ENCODE data around the gene ZNG1C.
"Not testable (repeated sequence)": the region's sequence is repeated elsewhere in the genome, so short reads cannot be mapped to it uniquely, and the experiment has no call there.

Gene ZNG1C

DNA sequence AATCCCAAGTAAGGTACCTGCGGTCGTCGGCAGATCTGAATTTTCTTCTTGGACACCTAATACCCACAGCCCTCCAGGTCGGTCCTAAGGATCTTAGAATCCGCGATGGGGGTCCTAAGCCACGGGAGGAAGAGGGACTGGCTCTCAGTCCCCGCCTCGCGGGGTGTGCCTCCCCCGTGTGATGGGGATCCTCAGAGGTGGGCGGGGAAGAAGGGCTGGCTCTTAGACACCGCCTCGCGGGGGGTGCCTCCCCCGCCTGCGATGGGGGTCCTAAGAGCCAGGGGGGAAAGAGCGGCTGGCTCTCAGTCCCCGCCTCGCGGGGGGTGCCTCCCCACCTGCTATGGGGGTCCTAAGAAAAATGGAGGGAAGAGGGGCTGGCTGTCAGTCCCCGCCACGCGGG, 82.0 kb downstream of the ZNG1C start:
- not testable (repeated sequence) for H3K27ac ChIP-seq (ENCODE audit: low read depth, low read length); H3K27me3 ChIP-seq (ENCODE audit: control insufficient read depth, insufficient read depth, low read length); H3K36me3 ChIP-seq (ENCODE audit: control insufficient read depth, insufficient read depth, low read length); H3K9ac ChIP-seq (ENCODE audit: low read length); H3K4me3 ChIP-seq (ENCODE audit: low read length); H3K4me1 ChIP-seq (ENCODE audit: control insufficient read depth, insufficient read depth, low read length)

DNA sequence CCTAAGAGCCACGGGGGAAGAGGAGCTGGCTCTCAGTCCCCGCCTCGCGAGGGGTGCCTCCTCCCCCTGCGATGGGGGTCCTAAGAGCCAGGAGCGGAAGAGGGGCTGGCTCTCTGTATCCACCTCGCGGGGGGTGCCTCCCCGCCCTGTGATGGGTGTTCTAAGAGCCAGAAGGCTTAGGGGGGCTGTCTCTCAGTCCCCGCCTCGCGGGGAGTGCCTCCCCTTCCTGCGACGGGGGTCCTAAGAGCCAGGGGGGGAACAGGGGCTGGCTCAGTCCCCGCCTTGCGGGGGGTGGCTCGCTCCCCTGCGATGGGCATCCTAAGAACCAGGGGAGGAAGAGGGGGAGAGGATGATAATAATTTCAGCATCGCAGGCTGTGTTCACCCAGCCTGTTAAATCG, 82.7 kb downstream of the ZNG1C start:
- not testable (repeated sequence) for H3K36me3 ChIP-seq (ENCODE audit: control insufficient read depth, insufficient read depth, low read length); H3K27me3 ChIP-seq (ENCODE audit: control insufficient read depth, insufficient read depth, low read length); H3K9ac ChIP-seq (ENCODE audit: low read length); H3K27ac ChIP-seq (ENCODE audit: low read depth, low read length); H3K4me3 ChIP-seq (ENCODE audit: low read length); H3K4me1 ChIP-seq (ENCODE audit: control insufficient read depth, insufficient read depth, low read length)

DNA sequence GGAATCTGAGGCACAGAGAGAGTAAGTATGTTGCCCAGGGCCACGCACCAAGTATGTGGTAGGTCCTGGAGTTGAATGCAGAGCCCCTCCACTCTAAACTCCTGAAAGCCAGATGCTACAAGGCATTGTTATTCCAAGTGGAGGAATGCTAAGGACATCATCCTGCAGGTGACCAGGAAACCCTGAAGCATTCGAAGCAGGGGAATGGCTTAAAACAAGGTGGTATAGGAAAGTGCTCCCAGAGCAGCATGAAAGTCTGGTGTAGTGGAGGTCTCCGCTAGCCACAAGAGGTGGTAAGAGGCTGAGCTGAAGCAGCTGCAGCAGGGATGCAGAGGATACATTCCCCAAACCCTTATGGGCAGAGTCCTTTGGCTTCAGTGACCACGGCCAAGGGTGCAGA, 87.3 kb downstream of the ZNG1C start:
- not testable (repeated sequence) for H3K27me3 ChIP-seq (ENCODE audit: control insufficient read depth, insufficient read depth, low read length); H3K4me1 ChIP-seq (ENCODE audit: control insufficient read depth, insufficient read depth, low read length); H3K36me3 ChIP-seq (ENCODE audit: control insufficient read depth, insufficient read depth, low read length); H3K27ac ChIP-seq (ENCODE audit: low read depth, low read length); H3K4me3 ChIP-seq (ENCODE audit: low read length); H3K9ac ChIP-seq (ENCODE audit: low read length)

DNA sequence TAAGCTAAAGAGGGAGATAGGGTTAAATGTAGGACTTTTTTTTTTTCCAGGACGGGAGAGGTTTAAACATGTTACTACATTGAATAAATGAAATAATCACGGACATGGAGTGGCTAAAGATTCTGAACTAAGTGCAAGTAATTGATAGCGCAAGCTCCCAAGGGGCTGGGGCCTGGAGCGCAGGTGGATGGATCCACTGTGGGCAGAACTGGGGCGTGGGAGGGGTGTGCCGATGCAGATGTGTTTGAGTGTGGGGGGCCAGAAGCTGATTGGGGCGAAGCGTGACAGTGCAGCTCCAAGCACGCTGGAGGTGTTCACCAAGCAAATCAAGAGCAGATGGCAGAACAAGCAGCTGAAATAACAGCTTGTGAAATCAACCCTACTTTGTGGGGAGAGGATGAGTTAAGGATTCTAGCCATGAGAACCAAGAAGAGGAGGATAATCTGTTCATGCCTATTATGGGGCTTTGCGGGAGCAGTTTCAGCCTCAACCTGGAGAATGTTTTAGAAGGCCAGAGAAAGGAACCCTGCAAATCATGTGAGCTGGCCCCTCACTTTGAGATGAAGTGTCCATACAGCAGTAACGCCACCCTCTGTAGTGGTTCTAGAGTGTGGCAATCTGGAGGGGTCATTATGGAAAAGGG, 88.9 kb downstream of the ZNG1C start:
- not testable (repeated sequence) for H3K27ac ChIP-seq (ENCODE audit: low read depth, low read length); H3K36me3 ChIP-seq (ENCODE audit: control insufficient read depth, insufficient read depth, low read length); H3K27me3 ChIP-seq (ENCODE audit: control insufficient read depth, insufficient read depth, low read length); H3K4me3 ChIP-seq (ENCODE audit: low read length); H3K9ac ChIP-seq (ENCODE audit: low read length); H3K4me1 ChIP-seq (ENCODE audit: control insufficient read depth, insufficient read depth, low read length)

DNA sequence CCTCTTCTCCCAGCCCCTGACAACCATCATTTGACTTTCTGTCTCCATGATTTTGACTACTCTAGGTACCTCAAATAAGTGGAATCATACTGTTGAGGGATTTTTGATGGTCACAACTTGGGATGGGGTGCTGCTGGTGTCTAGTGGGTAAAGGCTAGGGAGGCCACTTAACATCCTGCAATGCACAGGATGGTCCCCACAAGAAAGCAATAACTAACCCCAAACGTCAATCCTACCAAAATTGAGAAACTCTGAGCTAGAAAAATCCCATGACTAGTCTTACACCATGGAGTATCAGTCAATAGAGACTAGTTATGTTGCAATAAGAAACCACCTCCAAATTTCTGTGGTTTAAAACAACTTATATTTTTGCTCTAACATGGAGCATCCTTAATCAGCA, 90.3 kb downstream of the ZNG1C start:
- H3K9ac ChIP-seq (ENCODE audit: low read length); H3K36me3 ChIP-seq (ENCODE audit: control insufficient read depth, insufficient read depth, low read length); H3K4me1 ChIP-seq (ENCODE audit: control insufficient read depth, insufficient read depth, low read length); H3K4me3 ChIP-seq (ENCODE audit: low read length); H3K27ac ChIP-seq (ENCODE audit: low read depth, low read length); H3K27me3 ChIP-seq (ENCODE audit: control insufficient read depth, insufficient read depth, low read length): not testable (repeated sequence)

DNA sequence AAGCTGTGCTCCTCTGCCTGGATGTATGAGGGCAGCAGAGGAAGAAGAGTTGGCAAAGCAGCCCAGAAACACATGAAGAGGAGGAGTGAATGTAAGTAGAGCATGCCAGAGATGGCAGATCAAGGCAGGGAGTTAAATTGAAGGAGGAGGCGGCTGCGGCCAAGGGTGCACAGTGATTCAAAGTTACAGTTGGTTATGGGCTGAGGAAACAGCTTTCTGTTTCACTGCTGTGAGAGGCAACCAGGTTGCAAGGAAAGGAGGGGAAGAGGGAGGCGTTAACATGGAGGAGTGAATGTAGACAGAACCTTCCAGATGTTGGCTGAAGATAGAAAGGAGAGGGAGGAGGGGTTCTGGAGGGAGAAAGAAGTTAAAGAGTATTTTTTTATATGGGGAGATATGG, 94.2 kb downstream of the ZNG1C start:
- not testable (repeated sequence) for H3K9ac ChIP-seq (ENCODE audit: low read length); H3K27ac ChIP-seq (ENCODE audit: low read depth, low read length); H3K4me3 ChIP-seq (ENCODE audit: low read length); H3K27me3 ChIP-seq (ENCODE audit: control insufficient read depth, insufficient read depth, low read length); H3K4me1 ChIP-seq (ENCODE audit: control insufficient read depth, insufficient read depth, low read length); H3K36me3 ChIP-seq (ENCODE audit: control insufficient read depth, insufficient read depth, low read length)

DNA sequence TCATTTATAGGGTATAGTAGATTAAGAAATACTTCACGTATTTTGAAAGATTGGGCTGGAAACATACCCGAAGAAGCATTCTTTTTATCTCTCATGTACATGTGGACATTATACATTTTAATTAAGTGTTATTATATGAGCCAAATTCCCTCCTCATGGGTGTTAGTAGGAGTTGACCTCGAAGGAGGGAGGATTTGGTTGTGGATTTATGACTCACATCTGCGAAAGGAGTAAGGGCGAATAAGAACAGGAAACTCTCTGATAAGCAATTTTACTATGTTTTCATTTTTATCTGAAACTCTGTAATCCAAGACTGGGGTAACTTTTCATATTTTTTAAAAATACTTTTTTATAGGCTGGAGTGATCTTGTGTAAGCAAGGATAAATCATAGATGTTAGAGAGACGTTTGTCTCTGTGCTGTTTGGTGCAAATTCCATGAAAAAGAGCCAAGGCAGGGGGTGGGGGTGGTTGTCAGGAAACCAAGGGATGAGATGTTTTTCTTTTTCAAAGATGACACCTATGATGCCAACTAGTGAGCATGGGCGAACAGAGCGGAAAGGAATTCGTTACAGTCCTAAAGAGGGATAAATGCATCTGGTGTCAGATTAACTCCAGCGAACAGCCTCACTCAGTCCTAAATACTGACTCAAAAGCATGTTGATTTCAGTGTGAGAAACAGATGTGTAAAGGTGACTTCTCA, 95.0 kb downstream of the ZNG1C start:
- H3K36me3 ChIP-seq (ENCODE audit: control insufficient read depth, insufficient read depth, low read length); H3K9ac ChIP-seq (ENCODE audit: low read length); H3K4me3 ChIP-seq (ENCODE audit: low read length): not testable (repeated sequence)

DNA sequence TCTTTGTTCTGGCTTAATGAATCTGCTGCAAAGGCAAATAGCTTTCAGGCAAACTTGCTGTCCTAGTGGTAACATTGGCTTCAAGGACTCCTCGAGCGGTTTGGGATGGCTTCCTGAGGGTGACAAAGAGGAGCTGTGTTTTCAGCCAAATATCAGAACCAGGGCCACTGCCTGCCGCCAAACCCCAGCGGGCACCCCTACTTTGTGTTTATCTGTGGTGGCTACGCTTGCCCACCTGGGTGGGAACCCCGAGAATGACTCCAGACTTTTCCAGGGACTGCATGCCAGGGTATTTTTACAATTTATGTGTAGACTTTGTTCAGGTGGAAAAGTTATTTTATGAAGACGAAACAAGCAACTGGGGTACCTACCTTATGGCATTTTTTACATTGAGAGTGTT, 96.2 kb downstream of the ZNG1C start:
- H3K9ac ChIP-seq (ENCODE audit: low read length); H3K27me3 ChIP-seq (ENCODE audit: control insufficient read depth, insufficient read depth, low read length); H3K4me1 ChIP-seq (ENCODE audit: control insufficient read depth, insufficient read depth, low read length); H3K27ac ChIP-seq (ENCODE audit: low read depth, low read length); H3K36me3 ChIP-seq (ENCODE audit: control insufficient read depth, insufficient read depth, low read length); H3K4me3 ChIP-seq (ENCODE audit: low read length): not testable (repeated sequence)

More for the DNA sequence above, 95.0 kb downstream of the ZNG1C start:
- H3K4me1 ChIP-seq (ENCODE audit: control insufficient read depth, insufficient read depth, low read length); H3K27ac ChIP-seq (ENCODE audit: low read depth, low read length); H3K27me3 ChIP-seq (ENCODE audit: control insufficient read depth, insufficient read depth, low read length): not testable (repeated sequence)

DNA sequence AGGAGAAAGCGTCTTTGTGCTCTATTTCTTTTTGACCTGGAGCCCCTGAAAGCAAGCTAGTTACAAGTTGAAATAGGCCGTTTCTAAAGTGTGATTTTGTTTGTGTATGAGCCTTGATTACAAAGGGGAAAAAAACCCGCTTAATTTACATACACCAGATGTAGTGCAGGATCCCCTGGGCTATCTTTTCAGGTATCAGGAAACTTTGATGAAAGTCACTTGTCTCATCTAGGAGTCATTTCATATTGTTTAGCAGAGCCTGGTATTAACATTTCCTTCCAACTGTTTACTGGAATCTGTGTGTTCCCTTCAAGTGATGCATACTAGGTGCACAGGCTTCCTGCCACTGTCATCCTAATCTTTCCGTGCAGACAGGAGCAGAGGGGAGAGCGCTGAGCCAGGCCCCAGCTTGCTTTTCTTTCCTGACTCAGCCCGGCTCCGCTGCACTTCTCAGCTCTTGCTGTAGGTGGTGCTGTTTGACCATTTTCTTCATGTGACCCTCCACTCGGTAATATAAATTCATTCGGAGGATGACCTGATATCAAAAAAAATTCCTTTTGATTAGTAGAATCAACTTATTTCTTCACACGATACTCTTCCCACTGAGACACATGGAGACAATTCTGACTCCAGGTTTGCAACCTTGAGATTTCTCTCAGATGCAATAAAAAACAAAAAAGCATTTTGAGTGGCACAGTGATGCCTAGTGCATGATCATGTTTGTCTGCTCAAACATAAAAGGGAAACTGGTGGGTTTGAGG, 100.7 kb downstream of the ZNG1C start:
- H3K27ac ChIP-seq (ENCODE audit: low read depth, low read length); H3K4me1 ChIP-seq (ENCODE audit: control insufficient read depth, insufficient read depth, low read length); H3K36me3 ChIP-seq (ENCODE audit: control insufficient read depth, insufficient read depth, low read length); H3K27me3 ChIP-seq (ENCODE audit: control insufficient read depth, insufficient read depth, low read length); H3K9ac ChIP-seq (ENCODE audit: low read length); H3K4me3 ChIP-seq (ENCODE audit: low read length): not testable (repeated sequence)

DNA sequence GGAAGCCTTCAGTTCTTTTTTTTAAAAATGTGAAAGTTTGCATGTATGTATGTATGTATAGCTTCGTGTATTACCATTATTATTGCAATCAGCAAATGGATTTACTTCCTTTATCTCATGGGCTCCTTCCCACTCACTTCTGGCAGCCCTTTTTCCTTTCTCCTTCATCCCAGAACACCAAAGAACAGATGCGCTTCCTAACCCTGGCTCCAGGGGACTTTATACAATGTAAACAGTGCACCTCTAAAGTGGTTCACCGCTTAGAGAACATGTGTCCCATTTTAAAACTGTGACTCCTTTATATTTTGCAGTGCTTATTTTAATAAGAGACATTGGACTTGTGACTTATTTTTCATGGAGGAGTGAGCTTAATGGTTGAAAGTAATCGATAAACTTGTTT, 101.5 kb downstream of the ZNG1C start:
- not testable (repeated sequence) for H3K27me3 ChIP-seq (ENCODE audit: control insufficient read depth, insufficient read depth, low read length); H3K27ac ChIP-seq (ENCODE audit: low read depth, low read length); H3K9ac ChIP-seq (ENCODE audit: low read length); H3K36me3 ChIP-seq (ENCODE audit: control insufficient read depth, insufficient read depth, low read length); H3K4me1 ChIP-seq (ENCODE audit: control insufficient read depth, insufficient read depth, low read length); H3K4me3 ChIP-seq (ENCODE audit: low read length)

DNA sequence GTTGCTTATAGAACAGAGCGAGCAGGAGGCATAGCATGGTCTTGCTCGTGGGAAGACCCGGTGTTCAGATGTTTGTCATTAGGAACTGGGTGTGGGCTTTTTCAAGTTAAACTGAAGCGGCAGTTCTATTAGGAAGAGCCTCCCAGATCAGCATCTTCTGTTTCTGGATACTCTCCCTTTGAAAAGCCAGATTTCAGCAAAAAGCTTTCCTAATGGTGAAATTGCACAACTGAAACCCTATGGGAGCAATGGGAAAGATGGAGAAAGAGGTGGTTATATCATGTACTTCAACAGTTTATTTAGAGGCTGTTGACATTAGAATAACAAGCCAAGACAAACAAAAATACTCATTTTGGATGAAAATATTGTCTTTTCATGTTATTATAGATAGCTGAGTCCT, 102.2 kb downstream of the ZNG1C start:
- not testable (repeated sequence) for H3K4me3 ChIP-seq (ENCODE audit: low read length); H3K9ac ChIP-seq (ENCODE audit: low read length); H3K27me3 ChIP-seq (ENCODE audit: control insufficient read depth, insufficient read depth, low read length); H3K27ac ChIP-seq (ENCODE audit: low read depth, low read length); H3K4me1 ChIP-seq (ENCODE audit: control insufficient read depth, insufficient read depth, low read length); H3K36me3 ChIP-seq (ENCODE audit: control insufficient read depth, insufficient read depth, low read length)

Measured in rectal smooth muscle tissue (tissue), 1 donor.